GM18499 (cell line): ENCODE results near the gene SRGAP1.

Source experiments
- ATAC-seq: cut with Tn5 transposase; IDR thresholded peaks from one replicate; pipeline ENCODE4 v1.9.1; 2021; ENCODE audit warnings: moderate number of reproducible peaks; ENCODE audit not compliant: insufficient read depth, unreplicated experiment

SRGAP1 gene

GRCh38 chr12:63900922-63901793 lies 56.7 kb downstream of the SRGAP1 start:
- ATAC-seq, result no peak

GRCh38 chr12:63904653-63905052 lies 60.2 kb downstream of the SRGAP1 start:
- ATAC-seq, result no peak

- no peak for ATAC-seq
Observed at GRCh38 chr12:63905544-63905943, 61.0 kb downstream of the SRGAP1 start.

GRCh38 chr12:63906876-63907275 lies 62.4 kb downstream of the SRGAP1 start:
- ATAC-seq, result no peak

GRCh38 chr12:63907561-63907960 lies 63.1 kb downstream of the SRGAP1 start:
- ATAC-seq, result no peak

- ATAC-seq, result no peak
Observed at GRCh38 chr12:63909746-63910145, 65.2 kb downstream of the SRGAP1 start.

- ATAC-seq, result no peak
Observed at GRCh38 chr12:63911341-63911740, 66.8 kb downstream of the SRGAP1 start.

GRCh38 chr12:63912651-63913050 lies 68.2 kb downstream of the SRGAP1 start:
- ATAC-seq, result no peak

GRCh38 chr12:63913929-63914328 lies 69.4 kb downstream of the SRGAP1 start:
- ATAC-seq, result no peak

GRCh38 chr12:63915105-63915800 lies 70.8 kb downstream of the SRGAP1 start:
- no peak for ATAC-seq

- ATAC-seq, result no peak
Observed at GRCh38 chr12:63916561-63917476, 72.3 kb downstream of the SRGAP1 start.

GRCh38 chr12:63917477-63917862 lies 73.0 kb downstream of the SRGAP1 start:
- no peak for ATAC-seq

- ATAC-seq, result peak; percentile 79
Observed at GRCh38 chr12:63917864-63918799, 73.6 kb downstream of the SRGAP1 start.

GRCh38 chr12:63918800-63919300 lies 74.3 kb downstream of the SRGAP1 start:
- no peak for ATAC-seq

- ATAC-seq, result no peak
Observed at GRCh38 chr12:63919756-63920155, 75.3 kb downstream of the SRGAP1 start.

GRCh38 chr12:63921157-63921556 lies 76.7 kb downstream of the SRGAP1 start:
- no peak for ATAC-seq

- no peak for ATAC-seq
Observed at GRCh38 chr12:63922474-63922873, 78.0 kb downstream of the SRGAP1 start.

GRCh38 chr12:63924781-63925180 lies 80.3 kb downstream of the SRGAP1 start:
- ATAC-seq, result no peak

- no peak for ATAC-seq
Observed at GRCh38 chr12:63927511-63927910, 83.0 kb downstream of the SRGAP1 start.
